K562 (cell line): Measurements from ENCODE around the gene UNKL. TPM values are rescaled to one million over a fixed set of nuclear protein-coding genes. Genes with fewer than 3 reads are reported as not detected.

Experiments used
- ELF1 ChIP-seq: fragments of 200-800 bp; sonication (Bioruptor generic); IDR thresholded peaks from 2 replicates; pipeline ENCODE4 v1.6.1; 2016; ENCODE audit warnings: missing genetic modification characterization, missing compliant biosample characterization
- GABPB1 ChIP-seq: sonication (generic); formaldehyde crosslinking; IDR thresholded peaks from 2 replicates; pipeline ENCODE4 v1.8.0; 2022; ENCODE audit warnings: mild to moderate bottlenecking, missing genetic modification reagents
- GABPB2 ChIP-seq: fragments of 250-450 bp; sonication (Bioruptor Pico); conservative IDR thresholded peaks from 2 replicates; pipeline ENCODE4 v1.5.1; 2021; ENCODE audit warnings: mild to moderate bottlenecking
- HDAC2 ChIP-seq: fragments of 450-650 bp; IDR thresholded peaks from 2 replicates; pipeline ENCODE4 v1.6.1; 2016; ENCODE audit warnings: mild to moderate bottlenecking
- LARP7 ChIP-seq: fragments of 450-650 bp; IDR thresholded peaks from 2 replicates; pipeline ENCODE4 v1.6.1; 2016
- MECOM ChIP-seq: fragments of 250-450 bp; sonication (Bioruptor Pico); IDR thresholded peaks from 2 replicates; pipeline ENCODE4 v1.8.0; 2022; ENCODE audit warnings: inconsistent platforms
- NONO ChIP-seq, 2 experiments: fragments of 200-400 bp in 1 of 2; fragments of 450-650 bp in 1 of 2; formaldehyde crosslinking in 1 of 2; IDR thresholded peaks; 2 replicates each; pipeline ENCODE4 v1.6.1; 2017; ENCODE audit warnings: low read depth in 2 of 2, mild to moderate bottlenecking in 2 of 2, moderate library complexity in 2 of 2, low read length in 1 of 2
- POLR2AphosphoS2 ChIP-seq: IDR thresholded peaks from 2 replicates; pipeline ENCODE4 v1.6.1; 2012; ENCODE audit warnings: low read length, improper control_type of control experiment
- PTRF ChIP-seq: fragments of 450-650 bp; IDR thresholded peaks from 2 replicates; pipeline ENCODE4 v1.6.1; 2016; ENCODE audit warnings: mild to moderate bottlenecking, missing genetic modification characterization, missing compliant biosample characterization
- RBBP5 ChIP-seq: fragments of 200-600 bp; sonication (generic); IDR thresholded peaks from 2 replicates; pipeline ENCODE4 v1.6.1; 2012; ENCODE audit warnings: borderline replicate concordance, mild to moderate bottlenecking, low read length, control low read depth, inconsistent platforms; ENCODE audit not compliant: insufficient read depth, poor library complexity, severe bottlenecking
- TEAD2 ChIP-seq: fragments of 450-650 bp; IDR thresholded peaks from 2 replicates; pipeline ENCODE4 v1.6.1; 2016; ENCODE audit warnings: missing genetic modification characterization, control low read depth, missing compliant biosample characterization
- ZC3H11A ChIP-seq: IDR thresholded peaks from 2 replicates; pipeline ENCODE4 v1.6.1; 2012; ENCODE audit warnings: low read depth, low read length, improper control_type of control experiment
- ZC3H8 ChIP-seq: fragments of 450-650 bp; IDR thresholded peaks from 2 replicates; pipeline ENCODE4 v1.6.1; 2017
- ZNF212 ChIP-seq: fragments of 450-650 bp; formaldehyde crosslinking; IDR thresholded peaks from 2 replicates; pipeline ENCODE4 v1.4.0; 2020; ENCODE audit warnings: mild to moderate bottlenecking
- ZNF217 ChIP-seq: sonication (generic); formaldehyde crosslinking; IDR thresholded peaks from 2 replicates; pipeline ENCODE4 v1.8.0; 2022; ENCODE audit warnings: mild to moderate bottlenecking, missing genetic modification reagents
- ZNF253 ChIP-seq: fragments of 250-450 bp; sonication (Bioruptor Pico); conservative IDR thresholded peaks from 2 replicates; pipeline ENCODE4 v1.6.1; 2021; ENCODE audit warnings: mild to moderate bottlenecking
- polyA plus RNA-seq, 8 experiments: library from polyadenylated mRNA; depleted of rRNA in 4 of 8; stranded (reverse) in 5 of 8; unstranded in 3 of 8; fragments of >200 nt; fragmentation: Nextera tagmentation in 2 of 8; fragmentation: Illumina TruSeq in 1 of 8; extraction: Ambion mirVana in 2 of 8; extraction: Trizol in 1 of 8; gene quantifications; 2 replicates each; pipeline versions ENCODE4 v1.2.1 to v1.2.3, GENCODE V29; 2011 to 2014; ENCODE audit warnings: inconsistent platforms in 1 of 8, missing spikeins in 1 of 8
- total RNA-seq, 7 experiments: library from RNA; depleted of rRNA in 6 of 7; stranded (reverse); fragments of >200 nt in 6 of 7; fragmentation: Illumina TruSeq in 2 of 7; extraction: Trizol in 2 of 7; gene quantifications; 2 replicates each; pipeline versions ENCODE4 v1.2.1 to v1.2.3, GENCODE V29; 2011 to 2021; ENCODE audit warnings: low replicate concordance in 1 of 7
- TF ChIP-seq, protein P1 (sequence below): fragments of 250-450 bp; sonication (Bioruptor Pico); IDR thresholded peaks from 2 replicates; pipeline ENCODE4 v1.9.0; 2021; ENCODE audit warnings: mild to moderate bottlenecking
- TF ChIP-seq, protein P2 (sequence below): fragments of 200-800 bp; sonication (Bioruptor generic); IDR thresholded peaks from 2 replicates; pipeline ENCODE4 v1.6.1; 2017; ENCODE audit warnings: missing genetic modification characterization, missing compliant biosample characterization
- TF ChIP-seq, protein P3 (sequence below): sonication (generic); formaldehyde crosslinking; IDR thresholded peaks from 2 replicates; pipeline ENCODE4 v1.8.0; 2022; ENCODE audit warnings: mild to moderate bottlenecking, low read depth, missing genetic modification reagents
- TF ChIP-seq, protein P4 (sequence below): sonication (generic); formaldehyde crosslinking; IDR thresholded peaks from 2 replicates; pipeline ENCODE4 v1.8.0; 2022; ENCODE audit warnings: missing genetic modification reagents, mild to moderate bottlenecking, borderline replicate concordance
- TF ChIP-seq, protein P5 (sequence below): fragments of 450-650 bp; formaldehyde crosslinking; IDR thresholded peaks from 2 replicates; pipeline ENCODE4 v1.4.0; 2020; ENCODE audit warnings: mild to moderate bottlenecking, mixed read lengths

UNKL gene
- total and polyA plus RNA-seq, 9 of the 15 experiments (the other 6 are each of a cell fraction or from before 2014, with no cell fraction given), result 0.37 to 30.2 (median 5.1) TPM

DNA sequence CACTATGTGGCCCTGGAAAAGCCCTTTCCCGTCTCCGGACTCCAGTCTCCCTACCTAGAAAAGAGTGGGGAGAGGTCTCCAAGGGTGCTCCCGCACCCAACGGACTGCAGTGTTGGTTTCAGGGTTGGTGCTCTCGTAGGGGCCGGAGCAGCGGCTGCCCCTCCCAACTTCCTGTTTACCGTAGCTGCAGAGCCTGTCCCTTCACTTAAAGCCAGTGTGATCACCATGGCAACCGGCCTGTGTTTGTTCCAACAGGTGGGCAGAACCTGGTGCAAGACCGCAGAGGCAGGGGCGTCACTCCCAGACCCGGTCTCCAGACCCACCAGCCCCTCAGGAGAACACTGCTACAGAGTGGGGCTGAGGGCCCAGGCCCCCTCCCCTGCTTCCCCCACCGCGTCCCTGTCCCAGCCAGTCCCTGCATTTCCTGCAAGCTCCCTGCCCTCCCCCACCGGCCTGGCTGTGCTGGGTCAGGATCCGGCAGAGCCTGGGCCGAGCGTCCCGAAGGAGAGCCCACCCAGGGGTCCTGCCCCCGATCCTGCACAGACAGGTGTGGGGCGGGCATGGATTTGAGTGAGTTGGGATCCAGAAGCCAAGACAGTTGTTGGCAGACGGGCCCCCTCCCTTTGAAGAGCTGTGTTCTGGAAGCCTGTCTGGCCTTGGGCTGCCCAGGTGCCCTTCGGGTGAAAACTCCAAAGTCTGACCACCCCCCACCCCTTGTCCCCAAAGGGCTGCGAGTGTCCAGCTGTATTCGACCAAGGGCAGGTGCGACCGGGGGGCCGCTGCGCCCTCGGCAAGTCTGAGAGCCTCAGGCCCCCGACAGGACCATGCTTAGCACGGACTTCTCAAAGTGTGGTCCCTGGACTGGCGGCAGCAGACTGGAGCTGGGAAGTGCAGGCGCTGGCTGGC, 82.5 kb downstream of the UNKL start (continued):
- TF ChIP-seq, protein P1, sequence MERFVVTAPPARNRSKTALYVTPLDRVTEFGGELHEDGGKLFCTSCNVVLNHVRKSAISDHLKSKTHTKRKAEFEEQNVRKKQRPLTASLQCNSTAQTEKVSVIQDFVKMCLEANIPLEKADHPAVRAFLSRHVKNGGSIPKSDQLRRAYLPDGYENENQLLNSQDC, result no peak
- TF ChIP-seq, protein P2, sequence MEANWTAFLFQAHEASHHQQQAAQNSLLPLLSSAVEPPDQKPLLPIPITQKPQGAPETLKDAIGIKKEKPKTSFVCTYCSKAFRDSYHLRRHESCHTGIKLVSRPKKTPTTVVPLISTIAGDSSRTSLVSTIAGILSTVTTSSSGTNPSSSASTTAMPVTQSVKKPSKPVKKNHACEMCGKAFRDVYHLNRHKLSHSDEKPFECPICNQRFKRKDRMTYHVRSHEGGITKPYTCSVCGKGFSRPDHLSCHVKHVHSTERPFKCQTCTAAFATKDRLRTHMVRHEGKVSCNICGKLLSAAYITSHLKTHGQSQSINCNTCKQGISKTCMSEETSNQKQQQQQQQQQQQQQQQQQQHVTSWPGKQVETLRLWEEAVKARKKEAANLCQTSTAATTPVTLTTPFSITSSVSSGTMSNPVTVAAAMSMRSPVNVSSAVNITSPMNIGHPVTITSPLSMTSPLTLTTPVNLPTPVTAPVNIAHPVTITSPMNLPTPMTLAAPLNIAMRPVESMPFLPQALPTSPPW (CRISPR knock-in tag), result peak; percentile 87
- no peak for TF ChIP-seq TEAD2 (tag)
- TF ChIP-seq, protein P3, sequence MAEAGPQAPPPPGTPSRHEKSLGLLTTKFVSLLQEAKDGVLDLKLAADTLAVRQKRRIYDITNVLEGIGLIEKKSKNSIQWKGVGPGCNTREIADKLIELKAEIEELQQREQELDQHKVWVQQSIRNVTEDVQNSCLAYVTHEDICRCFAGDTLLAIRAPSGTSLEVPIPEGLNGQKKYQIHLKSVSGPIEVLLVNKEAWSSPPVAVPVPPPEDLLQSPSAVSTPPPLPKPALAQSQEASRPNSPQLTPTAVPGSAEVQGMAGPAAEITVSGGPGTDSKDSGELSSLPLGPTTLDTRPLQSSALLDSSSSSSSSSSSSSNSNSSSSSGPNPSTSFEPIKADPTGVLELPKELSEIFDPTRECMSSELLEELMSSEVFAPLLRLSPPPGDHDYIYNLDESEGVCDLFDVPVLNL (CRISPR knock-in tag), result no peak
- TF ChIP-seq POLR2AphosphoS2, result no peak
- peak; percentile 45; the same call in 1 of the 2 replicates for TF ChIP-seq GABPB1 (CRISPR knock-in tag)
- TF ChIP-seq ZC3H11A, result no peak
- TF ChIP-seq PTRF (tag), result no peak
- no peak for TF ChIP-seq LARP7
- TF ChIP-seq, protein P4, sequence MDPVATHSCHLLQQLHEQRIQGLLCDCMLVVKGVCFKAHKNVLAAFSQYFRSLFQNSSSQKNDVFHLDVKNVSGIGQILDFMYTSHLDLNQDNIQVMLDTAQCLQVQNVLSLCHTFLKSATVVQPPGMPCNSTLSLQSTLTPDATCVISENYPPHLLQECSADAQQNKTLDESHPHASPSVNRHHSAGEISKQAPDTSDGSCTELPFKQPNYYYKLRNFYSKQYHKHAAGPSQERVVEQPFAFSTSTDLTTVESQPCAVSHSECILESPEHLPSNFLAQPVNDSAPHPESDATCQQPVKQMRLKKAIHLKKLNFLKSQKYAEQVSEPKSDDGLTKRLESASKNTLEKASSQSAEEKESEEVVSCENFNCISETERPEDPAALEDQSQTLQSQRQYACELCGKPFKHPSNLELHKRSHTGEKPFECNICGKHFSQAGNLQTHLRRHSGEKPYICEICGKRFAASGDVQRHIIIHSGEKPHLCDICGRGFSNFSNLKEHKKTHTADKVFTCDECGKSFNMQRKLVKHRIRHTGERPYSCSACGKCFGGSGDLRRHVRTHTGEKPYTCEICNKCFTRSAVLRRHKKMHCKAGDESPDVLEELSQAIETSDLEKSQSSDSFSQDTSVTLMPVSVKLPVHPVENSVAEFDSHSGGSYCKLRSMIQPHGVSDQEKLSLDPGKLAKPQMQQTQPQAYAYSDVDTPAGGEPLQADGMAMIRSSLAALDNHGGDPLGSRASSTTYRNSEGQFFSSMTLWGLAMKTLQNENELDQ (CRISPR knock-in tag), result no peak
- peak; percentile 61 for TF ChIP-seq ELF1 (tag)
- TF ChIP-seq, protein P5, sequence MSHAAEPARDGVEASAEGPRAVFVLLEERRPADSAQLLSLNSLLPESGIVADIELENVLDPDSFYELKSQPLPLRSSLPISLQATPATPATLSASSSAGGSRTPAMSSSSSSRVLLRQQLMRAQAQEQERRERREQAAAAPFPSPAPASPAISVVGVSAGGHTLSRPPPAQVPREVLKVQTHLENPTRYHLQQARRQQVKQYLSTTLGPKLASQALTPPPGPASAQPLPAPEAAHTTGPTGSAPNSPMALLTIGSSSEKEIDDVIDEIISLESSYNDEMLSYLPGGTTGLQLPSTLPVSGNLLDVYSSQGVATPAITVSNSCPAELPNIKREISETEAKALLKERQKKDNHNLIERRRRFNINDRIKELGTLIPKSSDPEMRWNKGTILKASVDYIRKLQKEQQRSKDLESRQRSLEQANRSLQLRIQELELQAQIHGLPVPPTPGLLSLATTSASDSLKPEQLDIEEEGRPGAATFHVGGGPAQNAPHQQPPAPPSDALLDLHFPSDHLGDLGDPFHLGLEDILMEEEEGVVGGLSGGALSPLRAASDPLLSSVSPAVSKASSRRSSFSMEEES (CRISPR knock-in tag), result no peak
- TF ChIP-seq ZNF253 (CRISPR knock-in tag), result no peak
- TF ChIP-seq ZNF212 (CRISPR knock-in tag), result no peak
- TF ChIP-seq ZC3H8, result no peak
- TF ChIP-seq MECOM (CRISPR knock-in tag), result no peak
- TF ChIP-seq GABPB2 (CRISPR knock-in tag), result no peak
- TF ChIP-seq HDAC2, result no peak
- no peak for TF ChIP-seq RBBP5
- no peak for TF ChIP-seq ZNF217 (CRISPR knock-in tag)
- TF ChIP-seq NONO (IDR thresholded peaks at IDR 0.05; ENCODE audit: low read depth in 2 of 2, low read length in 1 of 2), result no peak
